Ishikawa (cell line): ENCODE results near the gene BRD3.

ENCODE experiments used
- CEBPB ChIP-seq: IDR thresholded peaks from 2 replicates; pipeline ENCODE4 v1.6.1; 2012
- CREB1 ChIP-seq: IDR thresholded peaks from 2 replicates; pipeline ENCODE4 v1.6.1; 2012; ENCODE audit warnings: low read depth
- EGR1 ChIP-seq: IDR thresholded peaks from 2 replicates; pipeline ENCODE4 v1.6.1; 2012
- EP300 ChIP-seq: IDR thresholded peaks from 2 replicates; pipeline ENCODE4 v1.6.1; 2012; ENCODE audit warnings: borderline replicate concordance
- FOXM1 ChIP-seq: IDR thresholded peaks from 2 replicates; pipeline ENCODE4 v1.6.1; 2012; ENCODE audit warnings: low read depth, borderline replicate concordance
- NFIC ChIP-seq: IDR thresholded peaks from 2 replicates; pipeline ENCODE4 v1.6.1; 2012
- RAD21 ChIP-seq: IDR thresholded peaks from 2 replicates; pipeline ENCODE4 v1.6.1; 2012; ENCODE audit warnings: low read depth
- REST ChIP-seq: IDR thresholded peaks from 2 replicates; pipeline ENCODE4 v1.6.1; 2012; ENCODE audit warnings: low read depth, mild to moderate bottlenecking
- TAF1 ChIP-seq: IDR thresholded peaks from 2 replicates; pipeline ENCODE4 v1.6.1; 2012; ENCODE audit warnings: low read depth, mild to moderate bottlenecking
- TCF12 ChIP-seq: IDR thresholded peaks from 2 replicates; pipeline ENCODE4 v1.6.1; 2012; ENCODE audit warnings: low read depth
- TEAD4 ChIP-seq: IDR thresholded peaks from 2 replicates; pipeline ENCODE4 v1.6.1; 2012
- USF1 ChIP-seq: IDR thresholded peaks from 2 replicates; pipeline ENCODE4 v1.6.1; 2012
- YY1 ChIP-seq: IDR thresholded peaks from 2 replicates; pipeline ENCODE4 v1.6.1; 2012; ENCODE audit warnings: low read depth
- ZBTB7A ChIP-seq: IDR thresholded peaks from 2 replicates; pipeline ENCODE4 v1.6.1; 2012; ENCODE audit warnings: low read depth
- TF ChIP-seq, protein P1 (sequence below): IDR thresholded peaks from 2 replicates; pipeline ENCODE4 v1.6.1; 2012

The BRD3 gene

GRCh38 chr9:134063571-134064450, 4.0 kb downstream of the BRD3 start:
- TF ChIP-seq YY1 (no peak), NFIC (no peak), FOXM1 (no peak), CEBPB (no peak), TCF12 (no peak), RAD21 (no peak), TAF1 (no peak)

DNA sequence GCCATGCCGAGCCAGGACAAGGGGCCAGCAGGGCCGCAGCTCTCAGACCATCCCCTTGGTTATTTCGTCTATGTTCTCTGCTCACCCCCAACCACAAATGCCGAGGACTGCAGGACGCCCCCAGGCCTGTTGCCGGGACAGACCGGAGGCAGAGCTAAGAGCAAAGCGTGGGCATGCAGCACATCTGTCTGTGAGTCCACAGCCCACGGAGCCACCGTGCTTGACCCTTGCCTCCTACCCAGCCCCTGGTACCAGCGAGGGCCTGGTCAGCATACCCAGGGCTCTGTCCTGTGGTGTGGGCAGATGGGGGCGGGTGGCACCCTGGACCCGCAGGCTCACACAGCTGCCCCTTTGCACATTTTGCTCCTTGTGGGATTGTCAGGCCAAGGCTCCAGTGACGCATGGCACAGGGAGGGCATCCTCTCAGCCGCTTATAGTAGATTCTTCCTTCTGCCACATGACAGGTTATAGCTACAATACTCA, 4.7 kb downstream of the BRD3 start:
- TF ChIP-seq EGR1 (no peak), EP300 (no peak)

DNA sequence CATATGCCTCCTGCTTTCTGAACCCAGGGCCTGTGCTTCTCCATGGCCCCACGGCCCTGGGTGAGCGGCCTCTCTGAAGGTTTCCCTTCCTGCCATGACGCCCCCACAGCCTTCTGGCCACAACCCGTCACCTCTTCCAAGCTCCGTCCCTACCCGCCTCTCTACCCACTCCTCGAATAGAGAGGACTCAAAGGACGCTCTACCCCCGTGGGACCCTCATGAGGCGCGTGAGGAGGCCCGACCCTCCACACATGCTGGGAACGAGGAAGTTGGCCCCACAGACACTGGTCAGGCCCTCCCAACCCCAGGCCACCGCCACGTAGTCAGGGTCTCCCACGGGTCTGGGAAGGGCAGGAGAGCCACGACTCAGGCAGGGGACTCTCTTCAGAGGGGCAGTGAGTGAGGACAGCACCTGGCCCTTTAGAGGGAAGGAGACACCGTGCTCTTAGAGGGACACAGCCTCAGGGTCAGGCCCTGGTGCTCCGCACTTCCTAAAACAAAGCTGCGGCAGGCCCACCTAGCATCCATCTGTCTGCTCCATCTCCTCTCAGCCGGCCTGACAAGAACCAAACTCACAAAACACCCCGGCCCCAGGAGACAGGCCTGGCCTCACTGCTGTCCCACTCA, 5.3 kb downstream of the BRD3 start:
- TF ChIP-seq NFIC = no peak
- no peak for TF ChIP-seq RAD21
- TF ChIP-seq TAF1 = no peak
- TF ChIP-seq TEAD4 = no peak
- TF ChIP-seq EP300 = no peak
- no peak for TF ChIP-seq TCF12
- TF ChIP-seq FOXM1 = no peak
- TF ChIP-seq, protein P1, sequence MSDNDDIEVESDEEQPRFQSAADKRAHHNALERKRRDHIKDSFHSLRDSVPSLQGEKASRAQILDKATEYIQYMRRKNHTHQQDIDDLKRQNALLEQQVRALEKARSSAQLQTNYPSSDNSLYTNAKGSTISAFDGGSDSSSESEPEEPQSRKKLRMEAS = no peak
- TF ChIP-seq CREB1 = no peak
- no peak for TF ChIP-seq USF1
- TF ChIP-seq REST = no peak
- TF ChIP-seq CEBPB = no peak
- TF ChIP-seq EGR1 = no peak
- TF ChIP-seq ZBTB7A = no peak
- TF ChIP-seq YY1 = no peak

GRCh38 chr9:134061688-134062371, 6.0 kb downstream of the BRD3 start:
- TF ChIP-seq FOXM1 (no peak), RAD21 (no peak), EGR1 (no peak), TEAD4 (no peak), CEBPB (no peak), REST (no peak)
- TF ChIP-seq, protein P1 = no peak

GRCh38 chr9:134061019-134061687, 6.7 kb downstream of the BRD3 start:
- TF ChIP-seq YY1 (no peak), RAD21 (no peak), EGR1 (no peak), FOXM1 (no peak), NFIC (no peak), CREB1 (no peak), EP300 (no peak), USF1 (no peak), TCF12 (no peak), CEBPB (no peak), TEAD4 (no peak), ZBTB7A (no peak)
- TF ChIP-seq, protein P1 = no peak
